Measurements from ENCODE around the gene TMEFF1.

TMEFF1 gene

GRCh38 chr9:100445903-100446549 lies 26.9 kb upstream of the TMEFF1 start:
- no peak for FAIRE-seq

DNA sequence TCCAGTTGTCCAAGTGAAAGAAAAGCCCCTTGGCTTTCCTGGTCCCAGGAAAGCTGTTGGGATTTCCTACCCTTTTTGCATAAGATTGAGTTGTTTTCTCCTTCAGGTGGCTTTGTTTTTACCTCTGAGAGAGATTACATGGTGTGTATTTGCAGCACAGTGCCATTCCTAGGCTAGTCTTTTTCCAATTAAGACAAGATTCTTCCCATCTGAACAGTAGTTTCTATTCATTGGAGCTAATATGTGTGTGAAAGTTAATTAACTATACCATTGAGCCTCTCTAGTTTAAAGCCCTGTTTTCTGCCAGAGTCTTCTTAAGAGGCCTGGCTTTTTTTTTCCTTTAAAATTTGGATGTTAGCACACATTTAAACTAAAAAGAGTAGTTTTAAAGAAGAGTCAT lies 25.9 kb upstream of the TMEFF1 start:
- FAIRE-seq (no peak), DNase-seq (ENCODE audit: insufficient read length, low spot score) (no peak)

More at GRCh38 chr9:100445903-100446549, 26.9 kb upstream of the TMEFF1 start:
- no peak for DNase-seq (ENCODE audit: insufficient read length, low spot score)

DNA sequence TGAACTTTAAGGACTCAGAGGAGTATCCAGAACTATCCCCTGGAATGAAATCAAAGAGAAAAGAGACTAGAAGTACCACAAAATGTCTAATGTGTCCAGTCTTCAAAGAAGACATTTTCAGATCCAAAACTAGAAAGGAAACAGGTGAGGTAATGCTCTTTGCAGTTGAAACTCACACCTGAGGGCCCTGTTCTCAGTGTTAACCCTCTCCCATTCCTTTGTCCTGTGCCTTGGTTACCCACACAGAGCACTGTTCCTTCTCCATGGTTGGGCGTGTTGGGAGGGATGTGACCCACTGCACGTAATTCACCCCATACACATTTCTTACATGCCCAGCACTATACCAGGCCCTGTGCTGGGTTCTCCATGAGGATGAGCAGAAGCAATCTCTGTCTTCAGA lies 24.7 kb upstream of the TMEFF1 start:
- FAIRE-seq (no peak), DNase-seq (ENCODE audit: insufficient read length, low spot score) (no peak)

DNA sequence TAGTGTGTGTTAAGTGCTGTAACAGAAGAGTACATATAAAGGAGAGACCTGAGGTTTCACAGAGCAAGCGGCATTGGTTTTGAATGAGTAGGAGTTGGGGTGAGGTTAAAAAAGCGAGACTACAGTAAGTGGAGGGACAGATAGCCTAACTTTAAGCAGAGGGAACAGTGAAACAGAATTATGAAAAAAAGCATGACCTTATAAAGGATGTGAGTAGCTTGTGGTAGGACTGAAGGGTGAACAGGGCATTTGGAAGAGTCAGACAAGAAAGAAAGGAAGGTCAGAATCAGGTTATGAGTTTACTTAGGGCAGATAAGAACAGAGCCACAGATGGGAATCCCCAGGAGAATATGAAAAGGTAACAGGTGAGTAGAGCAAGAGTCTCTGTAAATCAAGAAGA lies 23.5 kb upstream of the TMEFF1 start:
- FAIRE-seq (no peak), DNase-seq (ENCODE audit: insufficient read length, low spot score) (no peak)

GRCh38 chr9:100452894-100453293 lies 20.1 kb upstream of the TMEFF1 start:
- DNase-seq (ENCODE audit: insufficient read length, low spot score) (no peak), FAIRE-seq (no peak)

GRCh38 chr9:100455470-100455869 lies 17.5 kb upstream of the TMEFF1 start:
- FAIRE-seq = no peak
- DNase-seq (ENCODE audit: insufficient read length, low spot score) = no peak

DNA sequence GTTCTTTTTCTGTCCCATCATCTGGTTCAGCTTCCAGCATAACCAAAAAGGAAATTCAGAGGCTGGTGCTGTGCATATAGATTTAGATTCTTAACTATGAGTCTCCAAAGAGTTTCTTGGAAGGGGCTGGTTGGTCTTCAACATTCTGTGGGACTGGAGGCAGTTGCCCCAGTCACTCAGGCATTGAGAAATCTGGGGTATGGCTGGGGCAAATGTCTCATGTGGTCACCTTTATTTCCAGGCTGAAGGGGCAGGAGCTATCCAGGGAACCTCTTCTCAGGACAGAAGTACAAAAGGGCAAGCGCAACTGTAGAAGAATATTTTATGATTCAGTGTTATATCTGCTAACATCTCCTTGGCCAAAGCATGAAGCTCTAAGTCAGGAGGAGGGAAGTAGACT lies 15.4 kb upstream of the TMEFF1 start:
- FAIRE-seq (no peak), DNase-seq (ENCODE audit: insufficient read length, low spot score) (no peak)

DNA sequence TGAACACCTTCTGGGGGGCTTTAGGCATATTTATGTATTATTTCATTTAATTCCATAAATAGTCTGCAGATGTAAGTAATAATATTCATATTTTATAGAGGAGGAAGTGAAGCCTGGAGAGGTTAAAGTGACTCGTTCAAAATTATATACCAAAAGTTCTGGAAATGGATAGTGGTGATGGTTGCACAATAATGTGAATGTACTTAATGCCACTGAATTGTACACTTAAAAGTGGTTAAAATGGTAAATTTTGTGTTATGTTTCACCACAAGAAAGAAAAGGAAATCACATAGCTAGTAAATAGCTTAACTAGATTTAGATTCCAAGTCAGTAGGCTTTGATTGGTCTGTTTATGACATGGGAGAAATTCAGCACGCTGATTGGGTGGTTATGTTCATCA lies 13.0 kb upstream of the TMEFF1 start:
- DNase-seq (ENCODE audit: insufficient read length, low spot score) (no peak), FAIRE-seq (no peak)

- FAIRE-seq (no peak), DNase-seq (ENCODE audit: insufficient read length, low spot score) (no peak)
These were observed 7.7 kb upstream of the TMEFF1 start for GRCh38 chr9:100465274-100465673.

DNA sequence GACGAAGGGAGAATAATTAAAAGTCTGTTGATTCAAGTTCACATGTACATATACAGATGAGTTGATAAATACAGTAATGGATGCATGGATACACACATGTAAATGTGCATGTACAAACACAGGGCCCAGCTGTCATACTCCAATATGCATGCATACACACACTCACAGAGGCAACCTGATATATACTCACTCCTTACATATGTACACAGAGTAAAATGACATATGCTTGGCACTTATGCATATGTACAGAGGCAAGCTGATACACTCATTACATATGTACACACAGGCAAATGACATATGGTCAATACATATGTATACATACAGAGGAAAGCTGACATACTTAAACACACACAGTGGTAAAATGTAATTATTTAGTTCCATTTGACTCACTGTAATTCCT lies 7.2 kb upstream of the TMEFF1 start:
- no peak for FAIRE-seq
- no peak for DNase-seq (ENCODE audit: insufficient read length, low spot score)

GRCh38 chr9:100466171-100466828 lies 6.6 kb upstream of the TMEFF1 start:
- FAIRE-seq = no peak

GRCh38 chr9:100466829-100467221 lies 6.1 kb upstream of the TMEFF1 start:
- no peak for FAIRE-seq

More at GRCh38 chr9:100466171-100466828, 6.6 kb upstream of the TMEFF1 start:
- DNase-seq (ENCODE audit: insufficient read length, low spot score) = no peak

DNA sequence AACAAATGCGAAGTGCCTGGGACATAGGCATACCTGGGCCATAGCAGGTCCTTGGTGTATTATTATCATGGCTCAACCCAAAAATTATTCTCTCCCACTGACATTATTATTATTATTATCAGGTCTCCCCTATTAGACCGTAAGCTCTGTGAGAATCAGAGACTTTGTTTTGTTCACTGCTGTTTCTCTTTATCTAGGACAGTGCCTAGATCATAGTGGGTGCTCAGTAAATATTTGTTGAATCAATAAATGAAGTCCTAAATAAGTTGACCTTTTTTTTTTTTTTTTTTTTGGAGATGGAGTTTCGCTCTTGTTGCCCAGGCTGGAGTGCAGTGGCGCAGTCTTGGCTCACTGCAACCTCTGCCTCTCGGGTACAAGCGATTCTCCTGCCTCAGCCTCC lies 4.9 kb upstream of the TMEFF1 start:
- FAIRE-seq (no peak), DNase-seq (ENCODE audit: insufficient read length, low spot score) (no peak)

More at GRCh38 chr9:100466829-100467221, 6.1 kb upstream of the TMEFF1 start:
- no peak for DNase-seq (ENCODE audit: insufficient read length, low spot score)

DNA sequence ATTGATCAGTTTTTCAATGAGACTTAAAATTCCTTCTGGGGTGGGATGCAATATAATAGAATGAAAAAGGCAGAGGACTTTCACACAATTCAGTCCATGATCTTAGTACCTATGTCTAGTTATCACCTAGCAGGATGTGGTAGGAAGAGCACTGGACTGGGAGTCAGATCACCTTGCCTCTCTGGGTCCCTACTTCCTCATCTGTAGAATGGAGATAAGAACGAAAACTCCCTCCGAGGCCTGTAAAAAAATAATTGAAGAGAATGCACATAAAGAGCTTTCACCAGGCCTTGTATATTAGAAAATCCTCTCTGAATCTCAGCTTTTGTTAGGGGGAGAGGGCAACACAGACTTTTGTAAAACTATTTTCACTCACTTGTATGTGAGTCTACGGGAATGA lies 681 bp upstream of the TMEFF1 start:
- no peak for DNase-seq (ENCODE audit: insufficient read length, low spot score)
- FAIRE-seq = no peak

DNA sequence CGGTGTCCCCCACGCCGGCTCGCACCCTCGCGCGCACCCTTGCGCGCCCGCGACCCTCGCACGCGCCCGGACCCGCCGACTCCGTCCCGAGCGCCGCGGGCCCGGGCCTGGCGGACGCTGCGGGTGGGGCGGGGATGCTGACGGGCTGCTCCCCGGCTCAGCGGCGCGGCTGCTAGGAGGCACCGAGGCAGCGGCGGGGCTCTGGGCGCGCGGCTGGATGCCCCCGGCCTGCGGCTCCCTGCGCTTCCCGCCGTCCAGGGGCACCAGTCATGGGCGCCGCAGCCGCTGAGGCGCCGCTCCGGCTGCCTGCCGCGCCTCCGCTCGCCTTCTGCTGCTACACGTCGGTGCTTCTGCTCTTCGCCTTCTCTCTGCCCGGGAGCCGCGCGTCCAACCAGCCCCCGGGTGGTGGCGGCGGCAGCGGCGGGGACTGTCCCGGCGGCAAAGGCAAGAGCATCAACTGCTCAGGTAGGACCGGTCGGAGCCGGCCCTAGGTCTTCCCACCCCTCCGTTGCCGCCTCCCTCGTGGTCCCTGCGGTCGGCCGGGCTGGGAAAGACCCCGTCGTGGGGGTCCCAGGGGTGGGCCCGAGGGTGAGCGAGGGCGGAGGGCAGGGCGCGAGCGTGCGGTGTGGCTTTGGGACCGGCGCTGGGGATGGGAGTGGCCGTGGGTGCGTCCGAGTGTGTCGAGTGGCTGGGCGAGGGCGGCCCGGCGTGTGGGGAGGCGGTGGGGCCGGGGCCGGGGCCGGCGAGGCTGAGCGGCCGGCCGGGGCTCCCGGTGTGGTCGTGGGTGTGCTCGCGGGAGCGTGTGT lies 530 bp downstream of the TMEFF1 start:
- FAIRE-seq (no peak), DNase-seq (ENCODE audit: insufficient read length, low spot score) (peak; percentile 44)

DNA sequence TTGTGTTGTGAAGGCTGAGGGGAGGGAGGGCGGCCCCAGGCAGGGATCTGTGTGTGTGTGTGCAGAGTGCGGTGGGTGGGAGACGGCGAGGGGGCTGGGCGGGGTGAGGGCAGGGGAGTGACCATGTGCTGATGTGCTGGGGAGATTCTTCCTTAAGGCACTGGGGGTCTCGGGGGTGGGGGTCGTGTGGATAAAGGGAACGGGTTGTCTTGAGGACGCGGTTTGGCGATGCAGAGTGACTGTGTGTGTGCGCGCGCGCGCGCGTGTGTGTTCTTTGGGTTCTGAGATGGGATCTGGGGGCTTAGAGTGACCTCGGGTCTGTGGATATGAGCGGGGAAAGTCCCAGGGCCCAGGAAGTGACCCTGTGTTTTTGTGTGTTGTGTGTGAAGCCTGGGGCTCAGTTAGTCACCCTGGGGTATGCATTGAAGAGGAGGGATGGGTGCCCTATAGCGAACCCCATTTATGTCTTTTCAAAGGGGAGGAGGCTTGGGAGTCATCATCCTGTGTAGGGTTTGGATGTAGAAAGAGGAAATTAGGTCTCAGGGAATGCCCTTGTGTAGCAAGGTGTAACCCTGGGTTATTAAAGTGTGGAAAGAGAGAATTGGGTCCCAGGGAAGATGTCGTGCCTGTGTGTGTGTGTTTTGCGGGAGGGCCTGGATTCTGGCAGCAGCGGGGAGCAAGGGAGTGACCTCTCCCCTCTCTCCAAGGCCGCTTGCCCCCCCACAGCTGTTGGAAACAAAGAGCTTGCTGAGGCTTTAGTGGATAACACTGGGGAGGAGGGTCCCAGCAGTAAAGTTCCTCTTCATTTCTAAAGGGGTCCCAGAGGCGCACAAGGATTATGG lies 1.4 kb downstream of the TMEFF1 start:
- FAIRE-seq (no peak), DNase-seq (ENCODE audit: insufficient read length, low spot score) (no peak)

DNA sequence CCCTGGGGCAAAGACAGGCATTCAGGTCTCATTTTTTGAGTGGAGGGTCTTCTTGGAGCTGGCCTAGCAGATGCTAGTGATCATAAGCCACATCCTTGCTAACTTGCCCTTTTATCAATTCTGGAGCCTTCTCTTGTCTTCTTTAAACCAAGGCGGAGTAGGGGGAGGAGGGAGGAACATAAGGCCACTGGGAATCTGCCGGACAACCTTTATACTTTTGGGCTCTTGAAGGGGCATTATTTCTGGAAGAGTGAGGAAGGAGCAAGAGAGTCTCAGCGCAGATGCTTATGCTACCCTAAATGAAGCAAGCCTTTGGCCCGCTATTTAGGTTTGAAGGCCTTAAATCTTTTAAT lies 2.0 kb downstream of the TMEFF1 start:
- DNase-seq (ENCODE audit: insufficient read length, low spot score) = no peak
- no peak for FAIRE-seq

GRCh38 chr9:100477241-100477640 lies 4.3 kb downstream of the TMEFF1 start:
- FAIRE-seq (no peak), DNase-seq (ENCODE audit: insufficient read length, low spot score) (no peak)

DNA sequence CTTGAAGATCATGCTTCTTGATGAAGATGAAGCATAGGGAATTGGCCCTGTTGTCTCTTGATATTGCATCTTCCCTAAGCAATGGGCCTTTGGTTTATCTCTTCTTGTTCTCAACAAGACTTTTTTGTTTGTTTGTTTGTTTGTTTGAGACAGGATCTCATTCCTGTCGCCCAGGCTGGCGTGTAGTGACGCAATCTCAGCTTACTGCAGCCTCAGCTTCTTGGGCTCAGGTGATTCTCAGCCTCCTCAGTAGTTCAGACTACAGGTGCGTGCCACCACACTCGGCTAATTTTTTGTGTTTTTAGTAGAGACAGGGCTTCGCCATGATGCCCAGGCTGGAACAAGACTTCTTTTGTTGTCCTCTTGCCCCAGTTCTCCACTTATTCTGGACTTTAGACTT lies 5.2 kb downstream of the TMEFF1 start:
- FAIRE-seq = no peak
- DNase-seq (ENCODE audit: insufficient read length, low spot score) = no peak

GRCh38 chr9:100479820-100480219 lies 6.9 kb downstream of the TMEFF1 start:
- DNase-seq (ENCODE audit: insufficient read length, low spot score) (no peak), FAIRE-seq (no peak)

DNA sequence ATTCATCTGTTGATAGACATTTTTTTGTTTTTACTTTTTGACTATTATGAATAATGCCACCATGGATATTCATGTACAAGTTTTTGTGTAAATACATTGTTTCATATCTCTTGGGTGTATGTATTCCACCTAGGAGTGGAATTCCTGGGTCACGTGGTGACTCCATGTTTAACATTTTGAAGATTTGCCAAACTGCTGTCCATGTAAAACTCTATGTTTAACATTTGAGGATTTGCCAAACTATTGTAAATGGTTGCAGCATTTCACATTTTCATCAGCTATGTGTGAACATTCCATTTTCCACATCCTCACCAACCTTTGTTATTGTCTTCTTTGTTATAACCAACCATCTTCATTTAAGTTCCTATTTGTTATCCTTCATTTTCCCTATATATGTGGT lies 12.2 kb downstream of the TMEFF1 start:
- FAIRE-seq (no peak), DNase-seq (ENCODE audit: insufficient read length, low spot score) (no peak)

Data from GM19239 (cell line).